ENCODE measurements around the gene MTNR1B.

The MTNR1B gene

GRCh38 chr11:92969634-92970347 lies at the start of gene MTNR1B:
Gene MTNR1B, plus strand, starts transcription at chr11:92969651. Its CDS starts 75 bp downstream, at chr11:92969726.
- in situ Hi-C loops (cut with HindIII; ENCODE audit: low sequenced_read_pairs) = no loop called here

DNA sequence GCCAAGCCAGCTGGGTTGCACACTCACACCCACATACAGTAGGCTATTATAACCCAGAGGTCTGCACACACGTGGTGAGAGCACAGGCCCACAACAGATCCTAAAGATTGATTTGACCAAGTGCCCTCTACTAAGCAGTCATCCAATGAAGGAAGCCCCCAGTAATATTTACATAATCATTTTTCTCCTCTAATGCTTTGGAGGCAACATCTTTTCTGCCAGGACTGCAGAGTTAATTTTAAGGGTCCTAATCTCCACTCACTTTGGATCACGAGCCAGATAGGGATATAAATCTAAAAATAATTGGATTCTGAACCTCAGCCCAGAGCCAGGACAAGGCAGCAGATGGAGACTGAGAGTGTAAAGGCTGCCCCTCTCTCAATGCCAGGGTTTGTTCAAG lies 49.1 kb upstream of the MTNR1B start:
- in situ Hi-C loops (cut with HindIII; ENCODE audit: low sequenced_read_pairs) = no loop called here

DNA sequence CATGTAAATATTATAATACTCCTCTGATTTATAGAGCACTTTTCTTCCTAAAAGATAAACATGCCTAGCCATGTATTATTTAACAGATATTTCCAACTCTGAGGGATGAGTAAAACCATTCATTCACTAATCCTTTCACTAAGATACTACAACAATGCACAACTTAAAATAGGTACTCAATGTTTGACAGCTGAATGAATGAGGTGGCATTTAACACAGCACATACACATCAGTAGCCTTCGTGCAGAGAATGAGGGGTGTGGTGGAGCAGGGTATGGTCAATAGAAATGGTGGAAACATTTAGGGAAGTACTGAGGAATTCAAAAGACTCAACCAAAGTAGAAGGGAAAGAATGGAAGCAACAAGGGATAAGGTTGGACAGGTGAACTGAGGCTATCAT lies 46.7 kb upstream of the MTNR1B start:
- in situ Hi-C loops (cut with HindIII; ENCODE audit: low sequenced_read_pairs) = no loop called here

GRCh38 chr11:92929246-92929645 lies 40.2 kb upstream of the MTNR1B start:
- in situ Hi-C loops (cut with HindIII; ENCODE audit: low sequenced_read_pairs) = no loop called here

DNA sequence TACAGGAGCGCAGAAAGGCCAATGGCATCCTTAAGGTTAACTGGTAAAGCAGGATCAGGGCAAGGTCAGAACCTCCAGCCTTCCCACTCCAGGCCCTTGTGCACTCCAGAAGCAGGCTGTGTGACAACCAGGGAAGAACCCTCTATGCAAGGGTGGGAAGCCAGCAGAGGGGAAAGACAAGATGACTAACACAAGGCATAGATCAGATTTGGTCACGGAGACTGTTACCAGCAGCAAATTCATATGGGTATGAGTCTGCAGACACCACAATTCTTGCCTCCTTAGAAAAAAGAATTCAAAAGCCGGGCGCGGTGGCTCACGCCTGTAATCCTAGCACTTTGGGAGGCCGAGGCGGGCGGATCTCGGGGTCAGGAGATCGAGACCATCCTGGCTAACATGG lies 39.8 kb upstream of the MTNR1B start:
- in situ Hi-C loops (cut with HindIII; ENCODE audit: low sequenced_read_pairs) = no loop called here

DNA sequence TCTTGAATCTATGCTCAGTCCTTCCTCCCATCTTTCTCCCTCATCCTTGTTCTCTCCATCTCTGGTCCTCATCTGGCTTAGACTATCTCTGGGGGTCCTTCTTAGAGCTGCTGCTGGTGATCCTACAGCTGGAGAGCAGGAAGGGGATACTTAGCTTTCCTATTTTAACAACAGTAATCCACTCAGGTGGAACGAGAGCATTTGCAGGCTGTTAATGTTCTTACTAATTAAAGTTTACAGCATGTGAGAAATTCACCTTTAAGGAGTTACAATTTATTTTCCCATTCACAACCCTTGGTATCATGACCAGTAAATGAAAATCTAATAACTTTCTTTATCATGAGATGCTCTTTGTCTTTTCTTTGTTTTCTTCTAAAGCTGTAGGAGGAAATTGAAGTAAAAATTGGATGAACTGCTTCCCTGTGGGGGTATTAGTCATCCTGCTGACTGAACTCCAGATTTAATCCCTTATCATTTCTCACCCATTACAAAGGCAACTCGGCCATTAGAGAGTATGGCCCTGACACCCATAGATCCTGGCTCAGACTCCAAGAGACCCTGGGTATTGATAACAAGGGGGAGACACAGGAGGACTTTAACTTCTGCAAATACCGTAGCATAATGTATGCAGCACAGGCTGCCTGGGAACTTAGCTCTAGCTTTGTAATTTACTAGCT lies 37.6 kb upstream of the MTNR1B start:
- in situ Hi-C loops (cut with HindIII; ENCODE audit: low sequenced_read_pairs) = no loop called here

- in situ Hi-C loops (cut with HindIII; ENCODE audit: low sequenced_read_pairs) = no loop called here
Observed at GRCh38 chr11:92939305-92939704, 30.1 kb upstream of the MTNR1B start.

DNA sequence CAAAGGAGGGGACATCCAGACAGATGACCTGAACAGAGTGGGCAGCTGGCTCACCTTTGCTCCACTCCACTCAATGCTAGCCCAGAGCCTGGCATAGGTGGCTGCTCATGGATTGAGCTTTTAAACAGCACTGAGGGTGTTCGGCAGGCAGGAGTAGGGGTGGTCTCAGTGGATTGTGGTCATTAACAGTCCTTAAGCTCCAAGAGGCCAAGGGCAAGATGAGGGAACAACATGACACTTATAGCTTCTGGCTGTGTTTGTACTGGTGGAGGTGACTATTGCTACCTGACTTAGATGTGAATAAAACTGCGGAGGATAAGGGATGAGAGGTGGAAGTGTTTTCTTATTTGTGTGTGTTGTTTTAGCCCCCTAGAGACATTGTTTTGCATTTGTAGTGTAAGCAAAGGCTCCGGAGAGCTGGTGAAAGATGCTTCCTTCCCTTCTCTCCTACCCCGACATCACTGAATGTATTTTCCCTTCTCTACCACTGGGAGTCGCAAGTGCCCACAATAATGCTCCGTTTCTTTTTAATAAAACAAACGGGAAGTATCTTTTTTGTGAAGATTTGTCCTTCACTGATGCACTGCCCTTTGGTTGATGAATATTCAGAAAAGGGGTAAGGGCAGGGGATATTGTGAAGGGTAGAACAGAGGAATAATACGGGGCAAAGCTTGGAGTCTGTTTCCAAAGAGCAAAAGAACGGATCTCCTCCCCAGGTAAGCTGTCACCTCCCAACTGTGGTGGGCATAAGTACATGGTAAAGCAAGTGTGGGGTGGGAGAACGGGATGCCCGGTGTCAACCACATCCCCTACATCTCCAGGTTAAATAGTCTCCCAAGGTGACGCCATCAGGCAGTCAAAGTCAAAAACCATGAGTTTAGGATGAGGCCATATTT lies 27.5 kb upstream of the MTNR1B start:
- in situ Hi-C loops (cut with HindIII; ENCODE audit: low sequenced_read_pairs) = no loop called here

- in situ Hi-C loops (cut with HindIII; ENCODE audit: low sequenced_read_pairs) = no loop called here
Observed at GRCh38 chr11:92946707-92947106, 22.7 kb upstream of the MTNR1B start.

- in situ Hi-C loops (cut with HindIII; ENCODE audit: low sequenced_read_pairs) = no loop called here
Observed at GRCh38 chr11:92948116-92948515, 21.3 kb upstream of the MTNR1B start.

- in situ Hi-C loops (cut with HindIII; ENCODE audit: low sequenced_read_pairs) = no loop called here
Observed at GRCh38 chr11:92954003-92954402, 15.4 kb upstream of the MTNR1B start.

- in situ Hi-C loops (cut with HindIII; ENCODE audit: low sequenced_read_pairs) = no loop called here
Observed at GRCh38 chr11:92955860-92956259, 13.6 kb upstream of the MTNR1B start.

DNA sequence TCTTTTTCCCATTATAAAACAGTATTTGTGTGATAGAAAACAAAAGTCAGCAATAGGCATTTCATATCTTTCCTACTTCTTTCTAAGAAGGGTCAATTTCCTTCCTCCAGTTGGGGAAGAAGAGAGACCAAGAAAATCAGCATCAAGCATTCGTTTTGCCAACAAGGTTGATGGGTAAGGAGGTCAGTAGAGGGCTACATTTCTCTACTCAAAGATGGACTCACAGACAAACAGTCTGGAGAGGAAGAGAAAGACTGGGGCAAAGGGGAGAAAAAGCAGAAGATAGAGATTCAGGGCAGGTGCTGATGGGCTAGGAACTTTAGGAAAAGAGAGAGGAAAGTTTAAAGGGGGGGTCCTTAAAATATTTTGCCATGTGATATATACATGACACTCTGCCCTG lies 8.6 kb upstream of the MTNR1B start:
- in situ Hi-C loops (cut with HindIII; ENCODE audit: low sequenced_read_pairs) = no loop called here

DNA sequence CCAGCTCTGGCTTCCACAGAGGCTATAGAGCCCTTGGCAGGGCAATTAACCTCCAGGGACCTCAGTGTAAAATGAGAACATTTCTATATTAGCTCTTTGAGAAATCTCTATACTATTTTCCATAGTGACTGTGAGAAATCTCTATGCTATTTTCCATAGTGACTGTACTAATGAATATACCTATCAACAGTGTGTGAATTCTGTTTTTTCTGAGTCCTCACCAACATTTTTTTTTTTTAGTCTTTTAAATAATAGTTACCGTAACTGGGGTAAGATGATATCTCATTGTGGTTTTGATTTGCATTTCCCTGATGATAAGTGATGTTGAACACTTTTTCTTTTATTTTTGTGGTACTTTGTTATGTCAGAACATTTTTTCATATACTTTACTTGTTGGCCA lies 7.0 kb upstream of the MTNR1B start:
- in situ Hi-C loops (cut with HindIII; ENCODE audit: low sequenced_read_pairs) = no loop called here

- in situ Hi-C loops (cut with HindIII; ENCODE audit: low sequenced_read_pairs) = no loop called here
Observed at GRCh38 chr11:92964471-92964870, 5.0 kb upstream of the MTNR1B start.

DNA sequence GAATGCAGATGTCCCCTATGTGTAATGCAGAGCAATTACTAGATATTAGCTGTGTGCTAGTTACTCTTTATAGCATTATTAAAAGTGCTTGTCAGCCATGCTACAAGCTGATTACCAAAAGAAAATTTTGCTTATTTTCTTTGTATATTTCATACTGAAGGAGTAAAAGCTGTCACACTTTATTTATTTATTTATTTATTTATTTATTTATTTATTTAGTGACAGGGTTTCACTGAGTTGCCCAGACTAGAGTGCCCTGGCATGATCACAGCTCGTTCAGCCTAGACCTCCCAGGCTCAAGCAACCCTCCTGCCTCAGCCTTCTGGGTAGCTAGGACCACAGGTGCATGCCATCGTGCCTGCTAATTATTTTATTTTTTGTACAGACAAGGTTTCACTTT lies 4.3 kb upstream of the MTNR1B start:
- in situ Hi-C loops (cut with HindIII; ENCODE audit: low sequenced_read_pairs) = no loop called here

DNA sequence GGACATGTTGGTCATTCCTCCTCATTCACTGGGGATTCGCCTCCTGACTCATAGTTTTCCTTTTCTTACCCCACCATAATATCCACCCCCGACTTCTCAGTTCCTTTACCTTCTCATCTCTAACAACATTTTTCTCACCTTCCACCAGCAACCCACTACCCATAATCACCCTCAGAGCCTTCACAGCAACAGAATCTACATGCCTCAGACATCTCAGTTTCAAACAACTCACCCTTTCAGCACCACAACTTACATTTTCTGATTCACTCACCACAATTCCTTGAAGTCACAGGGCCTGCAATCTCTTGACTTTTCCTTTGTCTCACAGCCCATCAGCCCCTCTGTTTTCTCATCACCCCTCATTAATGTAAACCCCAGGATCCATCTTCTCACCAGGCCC lies 2.3 kb upstream of the MTNR1B start:
- in situ Hi-C loops (cut with HindIII; ENCODE audit: low sequenced_read_pairs) = no loop called here

DNA sequence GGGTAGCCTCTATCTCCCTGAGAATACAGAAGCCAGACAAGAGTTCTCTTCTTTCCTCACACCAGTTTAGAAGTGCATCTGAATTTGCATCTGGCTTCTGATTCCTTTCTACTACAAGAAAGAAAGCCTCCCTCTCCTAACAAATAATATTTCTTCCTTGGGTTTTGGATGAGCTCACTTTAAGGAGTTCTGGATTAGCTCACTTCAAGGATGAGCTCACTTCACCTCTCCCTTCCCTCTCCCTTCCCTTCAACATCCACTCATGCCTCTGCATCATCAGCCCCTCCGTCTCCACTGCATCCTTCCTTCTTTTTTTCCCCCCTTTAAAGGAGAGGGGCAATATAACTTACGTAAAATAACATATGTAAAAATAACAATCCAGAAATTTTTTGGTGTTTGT lies 1.6 kb upstream of the MTNR1B start:
- in situ Hi-C loops (cut with HindIII; ENCODE audit: low sequenced_read_pairs) = no loop called here

DNA sequence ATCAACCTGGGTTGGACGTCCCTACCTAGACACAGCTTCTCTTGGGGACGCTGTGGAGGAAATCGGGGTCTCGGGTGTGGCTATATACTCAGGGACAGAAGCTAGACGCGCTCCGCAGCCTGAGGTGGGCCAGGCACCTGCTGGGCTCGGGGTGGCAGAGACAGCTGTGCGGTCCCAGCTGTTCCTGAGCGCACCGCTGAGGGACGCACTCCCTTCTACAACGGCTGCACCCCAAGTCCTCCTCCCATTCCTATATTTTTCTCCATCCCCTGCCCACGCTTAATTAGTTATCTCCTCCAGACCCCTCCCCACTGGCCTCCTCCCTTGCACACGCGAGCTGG lies 188 bp upstream of the MTNR1B start:
- in situ Hi-C loops (cut with HindIII; ENCODE audit: low sequenced_read_pairs) = no loop called here

DNA sequence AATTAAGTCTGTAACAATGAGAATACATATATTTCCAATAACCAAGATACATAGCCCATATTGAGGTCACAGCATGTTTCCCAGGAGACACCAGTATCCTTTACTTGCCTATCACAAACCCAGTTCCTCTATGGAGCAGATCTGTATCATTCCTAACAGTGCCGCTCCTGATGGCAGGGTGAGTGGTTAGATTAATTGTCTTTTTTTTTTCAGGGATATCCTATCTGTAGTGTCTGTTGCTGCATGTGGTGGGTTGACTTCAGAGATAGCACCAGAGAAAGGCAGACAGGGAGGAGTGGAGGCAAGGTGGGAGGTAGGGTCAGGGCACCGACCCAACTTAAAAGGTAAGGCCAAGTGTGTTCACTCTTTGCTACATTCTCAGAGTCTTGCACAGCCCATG lies 2.8 kb downstream of the MTNR1B start:
- in situ Hi-C loops (cut with HindIII; ENCODE audit: low sequenced_read_pairs) = no loop called here

DNA sequence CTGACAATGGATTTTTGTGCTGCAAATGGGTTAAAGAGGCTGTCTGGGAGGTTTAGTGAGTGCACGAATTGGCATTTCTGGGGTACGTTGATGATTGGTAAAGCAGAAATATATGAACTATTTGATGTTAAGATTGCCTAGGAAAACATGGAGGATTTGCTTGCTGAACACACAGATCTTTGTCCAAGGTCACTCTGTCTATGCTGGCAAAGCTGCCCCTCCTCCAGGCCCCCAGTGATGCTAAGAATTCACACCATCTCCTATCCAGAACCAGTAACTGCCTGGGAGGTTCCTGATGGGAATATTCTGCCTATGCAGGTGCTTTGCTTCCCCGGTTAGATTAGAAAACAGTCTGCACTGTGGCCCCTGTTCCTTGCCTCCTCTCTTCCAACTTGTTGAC lies 5.8 kb downstream of the MTNR1B start:
- in situ Hi-C loops (cut with HindIII; ENCODE audit: low sequenced_read_pairs) = no loop called here

GRCh38 chr11:92976681-92977080 lies 7.2 kb downstream of the MTNR1B start:
- in situ Hi-C loops (cut with HindIII; ENCODE audit: low sequenced_read_pairs) = no loop called here

Measured in endothelial cell of hepatic sinusoid (primary cell).